ENCODE results near the gene TRIM63. TPM values are rescaled to one million over a fixed set of nuclear protein-coding genes. Genes with fewer than 3 reads are reported as not detected.

The TRIM63 gene
- total and polyA plus RNA-seq, 9 of the 15 experiments (the other 6 are each of a cell fraction or from before 2014, with no cell fraction given), result 0.08 to 0.57 (median 0.36) TPM

DNA sequence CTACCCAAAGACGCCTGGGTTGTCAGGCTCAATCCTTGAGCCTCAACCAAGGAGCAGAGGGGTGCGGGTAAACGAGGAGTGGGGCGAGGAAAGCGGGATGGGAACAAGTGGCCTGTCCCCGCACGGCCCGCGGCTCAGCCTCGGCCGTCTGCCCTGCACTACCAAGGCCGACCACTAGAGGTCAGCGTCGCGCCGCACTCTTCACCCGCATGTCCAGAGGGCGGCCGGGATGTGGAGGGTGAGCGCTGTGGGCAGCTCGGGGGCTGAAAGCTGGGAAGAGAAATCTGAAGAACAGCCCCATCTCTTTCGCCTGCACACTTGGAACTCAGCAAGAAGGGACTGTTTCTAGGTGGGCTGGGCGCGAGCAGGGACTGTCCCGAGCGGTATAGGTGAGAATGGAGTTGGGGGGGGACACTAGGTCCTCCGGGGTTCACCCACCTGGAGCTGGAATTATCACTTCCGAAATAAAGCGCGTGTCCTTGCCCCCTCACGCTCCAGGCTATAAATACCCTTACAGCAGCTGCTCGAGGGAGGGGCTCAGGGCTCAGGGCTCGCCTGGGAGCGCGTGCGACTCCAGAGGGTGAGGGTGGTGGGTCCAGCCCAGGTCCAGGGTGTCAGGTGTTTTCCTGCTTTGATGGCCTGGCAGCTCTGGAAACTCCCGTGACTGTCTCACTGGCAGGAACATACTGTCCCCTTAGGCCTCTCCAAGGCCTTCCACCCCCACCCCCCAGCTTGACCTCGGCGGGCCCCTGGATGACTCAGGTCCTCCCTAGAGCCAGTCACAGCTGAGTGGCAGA is 31.3 kb downstream of the TRIM63 start (continued):
- TF ChIP-seq GTF3C2 (IDR thresholded peaks at IDR 0.05; ENCODE audit: borderline replicate concordance, extremely low read depth, insufficient read length), result no peak
- TF ChIP-seq PURB (CRISPR knock-in tag; IDR thresholded peaks at IDR 0.05; ENCODE audit: low read depth), result no peak
- TF ChIP-seq NR4A1 (CRISPR knock-in tag; IDR thresholded peaks at IDR 0.05), result peak; percentile 22; the same call in 1 of the 2 replicates
- peak; percentile 60; the same call in 1 of the 2 replicates for TF ChIP-seq NR4A1 (tag; IDR thresholded peaks at IDR 0.05)
- no peak for TF ChIP-seq NFIC (IDR thresholded peaks at IDR 0.05)
- TF ChIP-seq, protein P1, sequence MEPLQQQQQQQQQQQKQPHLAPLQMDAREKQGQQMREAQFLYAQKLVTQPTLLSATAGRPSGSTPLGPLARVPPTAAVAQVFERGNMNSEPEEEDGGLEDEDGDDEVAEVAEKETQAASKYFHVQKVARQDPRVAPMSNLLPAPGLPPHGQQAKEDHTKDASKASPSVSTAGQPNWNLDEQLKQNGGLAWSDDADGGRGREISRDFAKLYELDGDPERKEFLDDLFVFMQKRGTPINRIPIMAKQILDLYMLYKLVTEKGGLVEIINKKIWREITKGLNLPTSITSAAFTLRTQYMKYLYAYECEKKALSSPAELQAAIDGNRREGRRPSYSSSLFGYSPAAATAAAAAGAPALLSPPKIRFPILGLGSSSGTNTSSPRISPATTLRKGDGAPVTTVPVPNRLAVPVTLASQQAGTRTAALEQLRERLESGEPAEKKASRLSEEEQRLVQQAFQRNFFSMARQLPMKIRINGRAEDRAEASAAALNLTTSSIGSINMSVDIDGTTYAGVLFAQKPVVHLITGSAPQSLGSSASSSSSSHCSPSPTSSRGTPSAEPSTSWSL (CRISPR knock-in tag; IDR thresholded peaks at IDR 0.05; ENCODE audit: borderline replicate concordance), result no peak; the same call in 1 of the 2 replicates
- TF ChIP-seq ATF1 (CRISPR knock-in tag; IDR thresholded peaks at IDR 0.05), result no peak
- no peak for TF ChIP-seq ATF1 (tag; IDR thresholded peaks at IDR 0.05)
- TF ChIP-seq RBFOX2 (IDR thresholded peaks at IDR 0.05; ENCODE audit: low read depth, low read length), result peak; percentile 69
- no peak; the same call in none of the 2 replicates for TF ChIP-seq PKNOX1 (IDR thresholded peaks at IDR 0.05)
- 0 out of 2 replicates have a peak, but pooled peaks have one; percentile 13 for TF ChIP-seq ZNF24 (IDR thresholded peaks at IDR 0.05)
- TF ChIP-seq ZBTB43 (CRISPR knock-in tag; IDR thresholded peaks at IDR 0.05), result no peak
- TF ChIP-seq NR1H2 (CRISPR knock-in tag; IDR thresholded peaks at IDR 0.05), result no peak
- TF ChIP-seq LARP7 (IDR thresholded peaks at IDR 0.05), result no peak
- no peak for TF ChIP-seq ZNF707 (CRISPR knock-in tag; conservative IDR thresholded peaks at IDR 0.05)
- TF ChIP-seq NR2F6 (CRISPR knock-in tag; IDR thresholded peaks at IDR 0.05), result no peak
- TF ChIP-seq FOXA1 (IDR thresholded peaks at IDR 0.05; ENCODE audit: borderline replicate concordance), result no peak
- TF ChIP-seq DDX20 (tag; IDR thresholded peaks at IDR 0.05; ENCODE audit: low read depth), result no peak
- TF ChIP-seq SETDB1 (IDR thresholded peaks at IDR 0.05; ENCODE audit: low read length), result no peak
- TF ChIP-seq NFYB (IDR thresholded peaks at IDR 0.05; ENCODE audit: extremely low read depth, insufficient read length), result no peak
- TF ChIP-seq ZZZ3 (IDR thresholded peaks at IDR 0.05), result no peak
- no peak for TF ChIP-seq ZNF197 (CRISPR knock-in tag; IDR thresholded peaks at IDR 0.05; ENCODE audit: low read depth)
- TF ChIP-seq XRCC3 (IDR thresholded peaks at IDR 0.05), result no peak
- no peak for TF ChIP-seq ZNF133 (CRISPR knock-in tag; IDR thresholded peaks at IDR 0.05)
